ENCODE data around the gene FCRL6. TPM values are rescaled to one million over a fixed set of nuclear protein-coding genes. Genes with fewer than 3 reads are reported as not detected.

FCRL6 gene
- total RNA-seq (under 1 TPM in 3 of 4 donors, not detected in 1; 0.20 to 0.39 (median 0.32) TPM), polyA plus RNA-seq (under 1 TPM in 1 of 3 donors, not detected in 2; 0.21 TPM)
- long read RNA-seq, donor 1, result 0 reads
- long read RNA-seq, donor 2, result 0 reads

- ATAC-seq (no peak), DNase-seq (no peak)
- no peak within 1 kb of the TSS for H3K27ac ChIP-seq
- TF ChIP-seq CTCF (IDR thresholded peaks at IDR 0.05), result no peak
- intact Hi-C loops (cut with DNase I), result loop anchor here in 1 of 2 donors (5.0 kb wide), 1 partner anchor 50 kb away; no protein-coding TSS in a partner anchor
- WGBS, 3 donors, result 82 to 86% (median 85%) methylated on average over 8 of the region's 8 CpGs
- peaks cover 0 to 5% (median 0%) of the 10 kb centered on the region in 3 donors for H3K27me3 ChIP-seq (ENCODE audit: insufficient read depth in 3 of 3, low read length in 2 of 3)
- no peak within 1 kb of the TSS for H3K4me3 ChIP-seq
- no peaks in the 10 kb centered on the region for H3K4me1 ChIP-seq
- no peaks in the 10 kb centered on the region for H3K36me3 ChIP-seq (ENCODE audit: insufficient read depth in 1 of 2, low read depth in 1 of 2)
- H3K9me3 ChIP-seq, result no peaks in the 10 kb centered on the region
These were observed at the start of gene FCRL6 for GRCh38 chr1:159802111-159802510. Gene FCRL6, plus strand, starts transcription at chr1:159802360. Its CDS starts 65 bp downstream, at chr1:159802425.

GRCh38 chr1:159753386-159753785 lies 48.8 kb upstream of the FCRL6 start:
- no peaks in the 10 kb centered on the region for H3K9me3 ChIP-seq
- no peak overlapping the region for H3K4me3 ChIP-seq
- intact Hi-C loops (cut with DNase I), result no loop called here
- no peak for ATAC-seq
- 67 to 78% (median 76%) methylated on average over 4 of the region's 4 CpGs for WGBS, 3 donors
- TF ChIP-seq CTCF (IDR thresholded peaks at IDR 0.05), result no peak
- no peak for DNase-seq
- H3K36me3 ChIP-seq (ENCODE audit: insufficient read depth in 1 of 2, low read depth in 1 of 2), result no peaks in the 10 kb centered on the region
- H3K4me1 ChIP-seq, result no peaks in the 10 kb centered on the region
- no peaks in the 10 kb centered on the region for H3K27me3 ChIP-seq (ENCODE audit: insufficient read depth in 3 of 3, low read length in 2 of 3)
- no peak overlapping the region for H3K27ac ChIP-seq

- Histone ChIP-seq H3K4me1 (no peaks in the 10 kb centered on the region), H3K4me3 (no peak overlapping the region), H3K27me3 (ENCODE audit: insufficient read depth in 3 of 3, low read length in 2 of 3) (no peaks in the 10 kb centered on the region), H3K36me3 (ENCODE audit: insufficient read depth in 1 of 2, low read depth in 1 of 2) (no peaks in the 10 kb centered on the region), H3K27ac (no peak overlapping the region), H3K9me3 (no peaks in the 10 kb centered on the region)
- intact Hi-C loops (cut with DNase I), result no loop called here
- DNase-seq (no peak), ATAC-seq (no peak)
- 92 to 96% (median 94%) methylated on average over 3 of the region's 3 CpGs for WGBS, 3 donors
- TF ChIP-seq CTCF (IDR thresholded peaks at IDR 0.05), result no peak
These were observed 46.6 kb upstream of the FCRL6 start for GRCh38 chr1:159755451-159756007.

GRCh38 chr1:159756397-159756796 lies 45.8 kb upstream of the FCRL6 start:
- TF ChIP-seq CTCF (IDR thresholded peaks at IDR 0.05), result no peak
- intact Hi-C loops (cut with DNase I), result no loop called here
- Histone ChIP-seq H3K36me3 (ENCODE audit: insufficient read depth in 1 of 2, low read depth in 1 of 2) (no peaks in the 10 kb centered on the region), H3K4me3 (no peak overlapping the region), H3K4me1 (no peaks in the 10 kb centered on the region), H3K9me3 (no peaks in the 10 kb centered on the region), H3K27me3 (ENCODE audit: insufficient read depth in 3 of 3, low read length in 2 of 3) (no peaks in the 10 kb centered on the region), H3K27ac (no peak overlapping the region)
- DNase-seq (no peak), ATAC-seq (peak in 1 of 4 donors; percentile 38)

- TF ChIP-seq CTCF (IDR thresholded peaks at IDR 0.05), result no peak
- Histone ChIP-seq H3K9me3 (no peaks in the 10 kb centered on the region), H3K27me3 (ENCODE audit: insufficient read depth in 3 of 3, low read length in 2 of 3) (no peaks in the 10 kb centered on the region), H3K27ac (no peak overlapping the region), H3K4me3 (no peak overlapping the region), H3K4me1 (no peaks in the 10 kb centered on the region), H3K36me3 (ENCODE audit: insufficient read depth in 1 of 2, low read depth in 1 of 2) (no peaks in the 10 kb centered on the region)
- 11 to 24% (median 19%) methylated on average over 1 of the region's 1 CpG for WGBS, 3 donors
- ATAC-seq (no peak), DNase-seq (no peak)
- intact Hi-C loops (cut with DNase I), result loop anchor here in 1 of 2 donors (1.0 kb wide), 1 partner anchor 42 kb away; no protein-coding TSS in a partner anchor
These were observed 38.5 kb upstream of the FCRL6 start for GRCh38 chr1:159763686-159764085.

Measured in psoas muscle (tissue), 8 donors.